ENCODE measurements around the gene LIMCH1. TPM values are rescaled to one million over a fixed set of nuclear protein-coding genes. Genes with fewer than 3 reads are reported as not detected.

The LIMCH1 gene
- total and polyA plus RNA-seq, 11 donors = 50.9 to 345 (median 233) TPM

DNA sequence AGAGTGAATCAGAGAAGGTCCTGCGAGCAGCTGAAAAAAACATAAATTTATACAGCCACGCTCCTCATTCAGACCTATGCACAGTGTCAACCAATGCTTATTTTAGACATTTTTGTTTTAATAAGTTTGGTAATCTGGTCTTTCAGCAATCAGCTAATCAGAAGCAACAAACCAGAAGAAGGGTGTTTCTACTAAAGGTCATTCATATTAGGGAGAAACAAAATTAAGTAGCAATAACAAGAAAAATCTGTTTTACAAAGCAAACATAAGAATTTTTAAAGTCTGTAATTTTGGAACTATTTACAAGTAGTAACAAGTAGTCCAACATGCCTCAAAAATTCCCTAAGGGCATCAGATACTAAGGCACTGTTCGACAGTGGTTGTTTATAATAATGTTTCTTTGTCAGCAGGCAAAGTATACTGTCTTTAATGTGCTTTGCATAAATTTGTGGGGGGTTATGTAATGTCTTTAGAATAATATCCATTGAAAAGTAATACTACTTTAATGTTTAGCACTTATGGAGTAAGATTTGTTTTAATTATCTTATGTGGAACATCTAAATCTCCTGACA is 127.8 kb downstream of the LIMCH1 start:
- no peaks in the 10 kb centered on the region for H3K27me3 ChIP-seq
- peaks cover 0 to 91% (median 41%) of the 10 kb centered on the region in 9 donors for H3K36me3 ChIP-seq
- H3K4me3 ChIP-seq = no peak overlapping the region
- no peaks in the 10 kb centered on the region for H3K9me3 ChIP-seq
- intact Hi-C loops (cut with DNase I) = loop anchor here in 1 of 10 donors (10.0 kb wide), 1 partner anchor 751 kb away; no protein-coding TSS in a partner anchor
- ATAC-seq = no peak
- TF ChIP-seq POLR2A (IDR thresholded peaks at IDR 0.05) (no peak), CTCF (IDR thresholded peaks at IDR 0.05) (no peak)
- H3K4me1 ChIP-seq = peaks cover 0 to 4% (median 0%) of the 10 kb centered on the region in 12 donors
- 77 to 83% (median 79%) methylated on average over 3 of the region's 3 CpGs for WGBS, 4 donors
- DNase-seq = no peak
- no peak overlapping the region for H3K27ac ChIP-seq

GRCh38 chr4:41668024-41668423 is 130.1 kb downstream of the LIMCH1 start:
- DNase-seq (no peak), ATAC-seq (no peak)
- no peak overlapping the region for H3K27ac ChIP-seq
- H3K27me3 ChIP-seq = no peaks in the 10 kb centered on the region
- 86 to 94% (median 91%) methylated on average over 1 of the region's 1 CpG for WGBS, 4 donors
- no peaks in the 10 kb centered on the region for H3K9me3 ChIP-seq
- TF ChIP-seq CTCF (IDR thresholded peaks at IDR 0.05) (no peak), POLR2A (IDR thresholded peaks at IDR 0.05) (no peak)
- H3K4me1 ChIP-seq = no peaks in the 10 kb centered on the region
- H3K4me3 ChIP-seq = no peak overlapping the region
- peaks cover 0 to 98% (median 49%) of the 10 kb centered on the region in 9 donors for H3K36me3 ChIP-seq
- intact Hi-C loops (cut with DNase I) = loop anchor here in 1 of 10 donors (10.0 kb wide), 1 partner anchor 753 kb away; no protein-coding TSS in a partner anchor

- H3K4me1 ChIP-seq = no peaks in the 10 kb centered on the region
- H3K27ac ChIP-seq = no peak overlapping the region
- no peak for TF ChIP-seq POLR2A (IDR thresholded peaks at IDR 0.05)
- TF ChIP-seq CTCF (IDR thresholded peaks at IDR 0.05) = no peak
- 75 to 87% (median 81%) methylated on average over 6 of the region's 6 CpGs for WGBS, 4 donors
- intact Hi-C loops (cut with DNase I) = no loop called here
- H3K9me3 ChIP-seq = no peaks in the 10 kb centered on the region
- H3K36me3 ChIP-seq = peaks cover 0 to 99% (median 49%) of the 10 kb centered on the region in 9 donors
- no peak overlapping the region for H3K4me3 ChIP-seq
- ATAC-seq (peak; percentile 50 to 65 (median 59)), DNase-seq (peak in 3 of 5 donors; percentile 32 to 40 (median 37))
- no peaks in the 10 kb centered on the region for H3K27me3 ChIP-seq
Observed at GRCh38 chr4:41670530-41670929, 132.6 kb downstream of the LIMCH1 start.

GRCh38 chr4:41670982-41671381 is 133.0 kb downstream of the LIMCH1 start:
- intact Hi-C loops (cut with DNase I) = no loop called here
- Histone ChIP-seq H3K27me3 (no peaks in the 10 kb centered on the region), H3K9me3 (no peaks in the 10 kb centered on the region), H3K36me3 (peaks cover 0 to 99% (median 52%) of the 10 kb centered on the region in 9 donors), H3K4me3 (no peak overlapping the region), H3K4me1 (no peaks in the 10 kb centered on the region), H3K27ac (no peak overlapping the region)
- DNase-seq (no peak), ATAC-seq (no peak)
- TF ChIP-seq POLR2A (IDR thresholded peaks at IDR 0.05) (no peak), CTCF (IDR thresholded peaks at IDR 0.05) (no peak)
